HG02870 (cell line): Measurements from ENCODE around the gene SNF8.

ENCODE experiments used
- ATAC-seq: cut with Tn5 transposase; IDR thresholded peaks from one replicate; pipeline ENCODE4 v1.9.1; 2021; ENCODE audit warnings: mild to moderate bottlenecking, moderate library complexity; ENCODE audit not compliant: unreplicated experiment

SNF8 gene

GRCh38 chr17:48930435-48930873 is 14.2 kb downstream of the SNF8 start:
- ATAC-seq, result no peak

- ATAC-seq, result no peak
These were observed 14.9 kb downstream of the SNF8 start for GRCh38 chr17:48929812-48930165.

DNA sequence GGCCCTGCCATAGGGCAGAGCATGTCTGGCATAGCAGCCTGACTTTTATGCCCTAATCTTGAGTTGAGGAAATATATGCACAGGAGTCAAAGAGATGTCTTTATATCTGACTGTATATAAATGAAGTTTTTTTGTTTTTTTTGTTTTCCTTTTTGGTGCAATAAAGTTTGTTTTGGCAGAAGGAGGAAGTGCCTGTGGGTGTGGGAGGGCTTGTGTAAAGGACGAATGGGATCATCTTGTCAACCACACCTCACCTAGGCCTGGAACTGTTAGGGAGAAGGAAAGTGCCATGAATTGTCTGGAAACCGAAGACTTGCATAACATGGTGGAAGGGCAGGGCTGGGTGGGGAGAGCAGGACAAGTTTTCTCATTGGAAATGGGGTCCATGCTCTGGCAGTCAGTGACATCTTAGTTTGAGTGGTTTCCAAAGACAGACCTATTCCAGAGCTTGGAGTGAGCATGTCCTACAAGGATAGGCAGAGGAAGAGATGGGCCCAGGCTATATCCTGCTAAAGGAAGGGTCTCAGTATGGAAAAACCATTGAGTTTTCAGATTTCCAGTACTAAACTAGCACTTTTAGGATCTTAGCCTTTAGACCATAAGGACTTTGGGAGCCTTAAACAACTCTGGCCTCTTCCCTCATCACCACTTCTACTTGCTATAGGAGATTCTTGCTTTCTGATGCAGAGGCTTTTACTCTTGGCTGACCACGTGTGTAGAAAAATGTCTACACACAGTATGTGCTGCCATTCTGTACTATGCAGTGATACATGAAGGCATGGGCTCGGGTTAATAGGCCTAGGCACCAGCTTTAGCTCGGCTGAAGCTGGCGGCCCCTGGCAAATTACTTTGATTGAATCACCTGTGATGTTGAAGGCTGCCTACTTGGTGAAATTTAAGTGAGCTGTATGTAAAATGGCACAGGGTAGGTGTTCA is 15.5 kb downstream of the SNF8 start:
- no peak for ATAC-seq

- no peak for ATAC-seq
These were observed 16.5 kb downstream of the SNF8 start for GRCh38 chr17:48927978-48928745.

- ATAC-seq, result no peak
These were observed 18.7 kb downstream of the SNF8 start for GRCh38 chr17:48925991-48926342.

GRCh38 chr17:48925251-48925990 is 19.2 kb downstream of the SNF8 start:
- ATAC-seq, result no peak

GRCh38 chr17:48915459-48916282 is 29.0 kb downstream of the SNF8 start:
- ATAC-seq, result peak; percentile 82

GRCh38 chr17:48912476-48912875 is 32.2 kb downstream of the SNF8 start:
- ATAC-seq, result no peak

DNA sequence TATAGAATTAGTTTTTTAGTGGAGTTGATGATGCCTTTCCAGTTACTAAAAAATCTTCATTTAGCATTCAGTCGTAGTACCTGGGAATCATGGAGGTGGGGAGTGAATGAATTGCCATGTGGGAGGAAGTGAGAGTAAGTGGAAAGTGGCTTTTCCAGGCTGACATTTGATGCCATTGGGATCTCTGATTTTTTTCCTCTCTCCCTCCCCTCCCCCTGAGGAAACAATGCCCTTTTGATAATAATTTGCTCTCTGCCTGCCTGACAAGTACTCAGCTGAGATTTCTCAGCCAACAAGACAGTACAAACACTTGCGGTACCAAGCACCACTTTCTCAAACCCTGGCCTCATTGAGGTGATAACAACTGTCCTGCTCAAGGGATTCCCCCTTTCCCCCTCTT is 34.3 kb downstream of the SNF8 start:
- ATAC-seq, result no peak

- ATAC-seq, result no peak
These were observed 34.9 kb downstream of the SNF8 start for GRCh38 chr17:48909783-48910182.

- peak; percentile 27 for ATAC-seq
These were observed 35.7 kb downstream of the SNF8 start for GRCh38 chr17:48908853-48909394.

DNA sequence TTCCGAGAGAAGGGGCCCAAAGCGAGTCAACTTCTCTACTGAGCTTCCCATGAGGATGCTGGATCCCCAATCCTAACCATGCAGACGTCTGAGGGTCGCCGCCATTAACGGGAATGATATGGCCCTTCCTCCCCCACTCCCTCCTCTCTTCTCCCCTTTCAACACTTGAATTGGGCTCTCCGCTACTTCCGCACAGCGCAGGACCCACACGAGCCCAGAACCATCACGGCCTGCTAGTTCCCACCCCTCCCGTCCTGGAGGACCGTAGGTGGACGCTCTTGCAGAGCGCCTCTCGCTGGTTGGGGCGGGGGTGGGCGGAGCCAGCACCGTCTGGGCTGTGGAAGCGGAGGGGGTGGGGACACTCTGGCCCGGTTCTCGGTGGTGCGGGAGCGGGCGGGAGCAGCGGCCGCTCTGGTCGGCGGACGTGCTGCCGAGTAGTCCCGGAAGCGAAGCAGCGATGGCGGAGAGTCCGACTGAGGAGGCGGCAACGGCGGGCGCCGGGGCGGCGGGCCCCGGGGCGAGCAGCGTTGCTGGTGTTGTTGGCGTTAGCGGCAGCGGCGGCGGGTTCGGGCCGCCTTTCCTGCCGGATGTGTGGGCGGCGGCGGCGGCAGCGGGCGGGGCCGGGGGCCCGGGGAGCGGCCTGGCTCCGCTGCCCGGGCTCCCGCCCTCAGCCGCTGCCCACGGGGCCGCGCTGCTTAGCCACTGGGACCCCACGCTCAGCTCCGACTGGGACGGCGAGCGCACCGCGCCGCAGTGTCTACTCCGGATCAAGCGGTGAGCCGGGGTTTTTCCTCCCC is 36.4 kb downstream of the SNF8 start, which contains the start of gene UBE2Z:
Gene UBE2Z (plus strand): TSS at position 361 of the 797 bp plus-strand sequence. CDS start 97 bp downstream, at position 458.
- ATAC-seq, result peak; percentile 73

DNA sequence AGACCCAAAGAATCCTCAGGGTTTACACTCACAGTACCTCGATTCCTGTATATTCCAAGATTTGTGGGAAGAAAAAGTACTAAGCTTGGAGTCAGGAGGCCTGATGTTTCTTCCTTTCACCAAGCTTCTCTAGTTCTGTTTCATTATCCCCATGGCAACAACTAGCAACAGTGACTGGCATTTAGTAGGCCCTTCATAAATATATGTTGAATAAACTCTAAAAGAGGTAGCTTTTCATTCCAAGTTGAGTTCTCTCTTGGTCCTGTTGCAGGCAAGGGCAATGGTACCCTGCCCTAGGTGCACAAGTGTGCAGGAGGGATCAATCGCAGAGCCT is 37.0 kb downstream of the SNF8 start:
- no peak for ATAC-seq

- no peak for ATAC-seq
These were observed 38.6 kb downstream of the SNF8 start for GRCh38 chr17:48905987-48906515.

GRCh38 chr17:48904428-48904827 is 40.2 kb downstream of the SNF8 start:
- ATAC-seq, result no peak

DNA sequence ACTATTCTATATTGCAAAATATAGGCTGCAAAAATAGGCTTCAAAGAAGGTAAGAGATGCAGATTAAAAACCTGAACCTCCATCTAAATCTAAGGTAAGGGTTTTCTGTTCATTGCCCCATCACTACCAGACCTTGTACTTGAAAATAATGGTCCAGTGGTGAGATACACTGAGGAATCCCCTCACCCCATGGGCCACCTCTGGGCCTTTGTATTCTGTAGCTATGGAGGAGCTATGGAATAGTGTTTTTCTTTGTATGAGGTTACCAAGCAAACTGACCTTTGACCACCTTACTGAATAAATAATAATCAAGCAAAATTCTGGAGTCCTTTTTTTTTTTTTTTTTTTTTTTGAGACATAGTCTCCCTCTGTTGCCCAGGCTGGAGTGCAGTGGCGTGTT is 41.2 kb downstream of the SNF8 start:
- no peak for ATAC-seq

GRCh38 chr17:48901241-48901640 is 43.4 kb downstream of the SNF8 start:
- no peak for ATAC-seq

GRCh38 chr17:48894886-48895285 is 49.8 kb downstream of the SNF8 start:
- no peak for ATAC-seq
